WTC11 (cell line): ENCODE data around the gene PARS2. TPM values are rescaled to one million over a fixed set of nuclear protein-coding genes. Genes with fewer than 3 reads are reported as not detected.

Experiments
- ATAC-seq: fragments of 200-7000 bp; cut with Tn5 transposase; 2 replicates; pipeline ENCODE4 v1.10.0; 2021; ENCODE audit warnings: mild to moderate bottlenecking, moderate library complexity
- CTCF ChIA-PET: fragments of 300-600 bp; sonication (Branson Sonifier 250); formaldehyde crosslinking; loops from one replicate; lab custom pipeline; 2021; ENCODE audit warnings: antibody characterized with exemption; lab: Charles Lee
- POLR2A ChIA-PET: fragments of 350-600 bp; sonication (Branson Sonifier 250); formaldehyde crosslinking; loops from one replicate; lab custom pipeline; 2021; ENCODE audit warnings: antibody characterized with exemption; lab: Charles Lee
- DNase-seq: peaks from one replicate; pipeline ENCODE4 v3.0.0; 2021; ENCODE audit warnings: low spot score
- H3K27ac Mint-ChIP-seq: 2 replicates; pipeline ENCODE4 v1.8.0; 2021; ENCODE audit warnings: mixed read lengths
- H3K27me3 Mint-ChIP-seq: 2 replicates; pipeline ENCODE4 v1.8.0; 2021; ENCODE audit warnings: low read depth, mild to moderate bottlenecking, moderate library complexity, mixed read lengths
- H3K36me3 Mint-ChIP-seq: 2 replicates; pipeline ENCODE4 v1.8.0; 2021; ENCODE audit warnings: mixed read lengths
- H3K4me1 Mint-ChIP-seq: 2 replicates; pipeline ENCODE4 v1.8.0; 2022; ENCODE audit warnings: mixed read lengths
- H3K4me3 Mint-ChIP-seq: 2 replicates; pipeline ENCODE4 v1.8.0; 2021; ENCODE audit warnings: mild to moderate bottlenecking, moderate library complexity, mixed read lengths
- H3K9me3 Mint-ChIP-seq: 2 replicates; pipeline ENCODE4 v1.8.0; 2021; ENCODE audit warnings: mixed read lengths
- AFF4 ChIP-seq: sonication (generic); formaldehyde crosslinking; IDR thresholded peaks from 2 replicates; pipeline ENCODE4 v1.8.1; 2023; ENCODE audit warnings: mild to moderate bottlenecking, missing genetic modification reagents, borderline replicate concordance
- ATF3 ChIP-seq: sonication (generic); formaldehyde crosslinking; conservative IDR thresholded peaks from 2 replicates; pipeline ENCODE4 v1.8.1; 2022; ENCODE audit warnings: mild to moderate bottlenecking, missing genetic modification reagents
- CTCF ChIP-seq: fragments of 200-600 bp; IDR thresholded peaks from 2 replicates; pipeline ENCODE4 v1.8.0; 2022; ENCODE audit warnings: antibody characterized with exemption
- EMX1 ChIP-seq: fragments of 250-450 bp; sonication (Bioruptor Pico); IDR thresholded peaks from 2 replicates; pipeline ENCODE4 v1.8.0; 2021; ENCODE audit warnings: mild to moderate bottlenecking
- ETV6 ChIP-seq: sonication (generic); formaldehyde crosslinking; IDR thresholded peaks from 2 replicates; pipeline ENCODE4 v1.8.1; 2022; ENCODE audit warnings: mild to moderate bottlenecking, missing genetic modification reagents
- GTF2I ChIP-seq: fragments of 250-450 bp; sonication (Bioruptor Pico); conservative IDR thresholded peaks from 2 replicates; pipeline ENCODE4 v1.4.0; 2021; ENCODE audit warnings: mild to moderate bottlenecking
- HMGA2 ChIP-seq: fragments of 250-450 bp; sonication (Bioruptor Pico); IDR thresholded peaks from 2 replicates; pipeline ENCODE4 v1.4.0; 2021; ENCODE audit warnings: mild to moderate bottlenecking, moderate library complexity
- IRF1 ChIP-seq: sonication (generic); formaldehyde crosslinking; IDR thresholded peaks from 2 replicates; pipeline ENCODE4 v1.8.0; 2023; ENCODE audit warnings: missing genetic modification reagents
- MYBL2 ChIP-seq: sonication (generic); formaldehyde crosslinking; IDR thresholded peaks from 2 replicates; pipeline ENCODE4 v1.8.1; 2023; ENCODE audit warnings: mild to moderate bottlenecking, moderate library complexity, missing genetic modification reagents
- NR3C1 ChIP-seq: sonication (generic); formaldehyde crosslinking; conservative IDR thresholded peaks from 2 replicates; pipeline ENCODE4 v1.8.1; 2023; ENCODE audit warnings: low read depth, mild to moderate bottlenecking, missing genetic modification reagents
- SOX15 ChIP-seq: fragments of 250-450 bp; sonication (Bioruptor Pico); IDR thresholded peaks from 2 replicates; pipeline ENCODE4 v1.9.0; 2021; ENCODE audit warnings: mild to moderate bottlenecking
- TEAD4 ChIP-seq: sonication (generic); formaldehyde crosslinking; IDR thresholded peaks from 2 replicates; pipeline ENCODE4 v1.8.0; 2022; ENCODE audit warnings: mild to moderate bottlenecking, missing genetic modification reagents
- TP53 ChIP-seq: sonication (generic); formaldehyde crosslinking; IDR thresholded peaks from 2 replicates; pipeline ENCODE4 v1.8.1; 2023; ENCODE audit warnings: mild to moderate bottlenecking, missing genetic modification reagents
- ZBTB43 ChIP-seq: sonication (generic); formaldehyde crosslinking; IDR thresholded peaks from 2 replicates; pipeline ENCODE4 v1.8.1; 2023; ENCODE audit warnings: mild to moderate bottlenecking, missing genetic modification reagents
- ZNF138 ChIP-seq: sonication (generic); formaldehyde crosslinking; conservative IDR thresholded peaks from 2 replicates; pipeline ENCODE4 v1.8.1; 2022; ENCODE audit warnings: mild to moderate bottlenecking, moderate library complexity, missing genetic modification reagents
- ZNF396 ChIP-seq: fragments of 250-450 bp; sonication (Bioruptor Pico); IDR thresholded peaks from 2 replicates; pipeline ENCODE4 v1.8.0; 2021; ENCODE audit warnings: mild to moderate bottlenecking, moderate library complexity, borderline replicate concordance
- ZNF425 ChIP-seq: fragments of 250-450 bp; sonication (Bioruptor Pico); conservative IDR thresholded peaks from 2 replicates; pipeline ENCODE4 v1.9.0; 2021; ENCODE audit warnings: mild to moderate bottlenecking
- total RNA-seq: library from RNA; stranded (reverse); gene quantifications from 3 replicates; pipeline ENCODE4 v1.2.3, GENCODE V29; 2021

PARS2 gene
- total RNA-seq, 1 experiment from 2014 or later: 11.5 TPM

- TF ChIP-seq CTCF (no peak), TEAD4 (CRISPR knock-in tag) (no peak)
- TF ChIP-seq, all 79 proteins: peak for 0
These were observed 40.3 kb upstream of the PARS2 start (continued) for GRCh38 chr1:54804471-54805132.

- Mint-ChIP-seq H3K27ac (no peak overlapping the region), H3K4me1 (0 out of 2 replicates have a peak, but pooled peaks cover 6% of the 10 kb centered on the region), H3K9me3 (no peaks in the 10 kb centered on the region), H3K27me3 (peaks cover 13% of the 10 kb centered on the region), H3K36me3 (no peaks in the 10 kb centered on the region), H3K4me3 (no peak overlapping the region)
- TF ChIP-seq ETV6 (CRISPR knock-in tag): no peak
- TF ChIP-seq ZNF396: no peak
- no peak for TF ChIP-seq HMGA2 (CRISPR knock-in tag)
- TF ChIP-seq ZNF138 (CRISPR knock-in tag): no peak
- no peak for TF ChIP-seq EMX1 (CRISPR knock-in tag)
- TF ChIP-seq NR3C1 (CRISPR knock-in tag): no peak
- TF ChIP-seq CTCF: no peak
- no peak for TF ChIP-seq ZNF425 (CRISPR knock-in tag)
- TF ChIP-seq MYBL2 (CRISPR knock-in tag): no peak
- TF ChIP-seq ZBTB43: no peak
- TF ChIP-seq AFF4 (CRISPR knock-in tag): no peak
- no peak for TF ChIP-seq IRF1 (CRISPR knock-in tag)
- TF ChIP-seq SOX15: no peak
- no peak for TF ChIP-seq GTF2I
- no peak for TF ChIP-seq ATF3 (CRISPR knock-in tag)
- TF ChIP-seq TP53: no peak
- ChIA-PET POLR2A (no interaction called here), CTCF (interaction anchor here (2.2 kb wide), 1 partner anchor 11 kb away, joined by 7 read pairs; no protein-coding TSS in a partner anchor)
- DNase-seq (no peak), ATAC-seq (no peak)
These were observed 39.6 kb upstream of the PARS2 start for GRCh38 chr1:54803761-54804470.
